Cardiac fibroblast (primary cell): Measurements from ENCODE around the gene HDAC9.

Experiments
- DNase-seq, 2 donors: peaks; one replicate each; pipeline versions ENCODE4 v3.0.0 to v3.0.0-alpha.2; 2010; ENCODE audit warnings: low read depth in 2 of 2
- H3K4me3 ChIP-seq, 2 donors: replicated peaks in 1 of 2; 1 replicate in 1 of 2; 2 replicates in 1 of 2; pipeline ENCODE4 v1.5.1; 2011; ENCODE audit warnings: low read depth in 2 of 2, low read length in 2 of 2, mild to moderate bottlenecking in 2 of 2, moderate library complexity in 1 of 2
- TF ChIP-seq, protein P1 (sequence below): IDR thresholded peaks from one replicate; pipeline ENCODE4 v1.5.1; 2011; ENCODE audit warnings: low read depth, mild to moderate bottlenecking, low read length, inconsistent platforms

HDAC9 gene

DNA sequence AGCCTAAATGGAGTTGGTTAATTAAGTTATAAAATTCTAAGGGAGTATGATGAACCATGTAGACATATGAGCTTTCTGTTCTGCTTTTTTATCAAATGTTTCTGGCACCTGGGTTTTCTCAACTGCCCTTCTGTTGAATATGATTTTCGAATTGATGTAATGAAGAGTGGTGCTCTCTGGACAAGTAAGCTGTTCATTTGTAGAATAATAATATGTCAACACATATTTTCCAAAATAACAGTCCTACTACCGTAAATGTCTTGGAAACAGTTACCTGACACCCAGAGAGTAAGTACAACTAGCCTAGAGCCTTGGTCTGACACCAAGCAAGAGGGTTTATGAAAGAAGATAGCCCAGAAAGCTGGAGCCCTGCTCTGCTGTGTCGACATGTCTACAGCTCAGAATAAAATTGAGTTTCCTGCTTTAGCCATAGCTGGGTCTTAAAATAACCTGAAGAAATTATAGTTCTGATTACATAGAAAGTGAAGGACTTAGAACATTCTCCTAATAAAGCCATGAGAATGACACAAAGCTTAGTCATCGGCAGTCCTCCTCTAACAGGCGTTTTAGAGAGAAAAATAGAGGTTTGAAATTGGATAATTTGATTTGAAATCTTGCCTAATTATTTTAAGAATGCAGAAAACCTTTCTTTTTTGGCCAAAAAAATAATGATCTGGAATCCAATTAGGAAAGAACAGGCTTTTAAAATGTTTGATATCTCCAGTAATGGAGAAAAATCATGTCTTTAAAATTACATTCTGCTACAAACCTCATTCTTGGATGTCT, 25.1 kb downstream of the HDAC9 start:
- DNase-seq, result peak; percentile 48 to 78
- TF ChIP-seq, protein P1, sequence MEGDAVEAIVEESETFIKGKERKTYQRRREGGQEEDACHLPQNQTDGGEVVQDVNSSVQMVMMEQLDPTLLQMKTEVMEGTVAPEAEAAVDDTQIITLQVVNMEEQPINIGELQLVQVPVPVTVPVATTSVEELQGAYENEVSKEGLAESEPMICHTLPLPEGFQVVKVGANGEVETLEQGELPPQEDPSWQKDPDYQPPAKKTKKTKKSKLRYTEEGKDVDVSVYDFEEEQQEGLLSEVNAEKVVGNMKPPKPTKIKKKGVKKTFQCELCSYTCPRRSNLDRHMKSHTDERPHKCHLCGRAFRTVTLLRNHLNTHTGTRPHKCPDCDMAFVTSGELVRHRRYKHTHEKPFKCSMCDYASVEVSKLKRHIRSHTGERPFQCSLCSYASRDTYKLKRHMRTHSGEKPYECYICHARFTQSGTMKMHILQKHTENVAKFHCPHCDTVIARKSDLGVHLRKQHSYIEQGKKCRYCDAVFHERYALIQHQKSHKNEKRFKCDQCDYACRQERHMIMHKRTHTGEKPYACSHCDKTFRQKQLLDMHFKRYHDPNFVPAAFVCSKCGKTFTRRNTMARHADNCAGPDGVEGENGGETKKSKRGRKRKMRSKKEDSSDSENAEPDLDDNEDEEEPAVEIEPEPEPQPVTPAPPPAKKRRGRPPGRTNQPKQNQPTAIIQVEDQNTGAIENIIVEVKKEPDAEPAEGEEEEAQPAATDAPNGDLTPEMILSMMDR, result no peak
- peak overlapping the region in 1 of 2 donors; percentile 11 for H3K4me3 ChIP-seq

DNA sequence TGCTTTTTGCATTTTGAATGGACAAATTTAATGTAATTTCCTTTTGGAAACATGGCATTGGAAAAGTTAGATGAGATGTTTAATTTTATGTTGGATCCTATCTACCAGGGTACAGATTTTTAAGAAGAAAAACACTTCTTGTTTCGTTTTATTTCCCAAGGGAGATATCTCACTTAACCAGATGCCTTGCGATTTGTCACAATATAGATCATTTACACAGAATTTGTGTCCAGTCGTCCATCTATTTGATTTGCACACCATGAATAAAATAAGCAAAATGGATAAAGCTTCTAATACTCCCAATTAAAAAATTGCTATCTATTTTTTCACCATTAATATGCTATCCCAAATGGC, 25.7 kb downstream of the HDAC9 start:
- peak in 1 of 2 donors; percentile 34 for DNase-seq
- TF ChIP-seq, protein P1, result no peak
- H3K4me3 ChIP-seq, result no peak overlapping the region

DNA sequence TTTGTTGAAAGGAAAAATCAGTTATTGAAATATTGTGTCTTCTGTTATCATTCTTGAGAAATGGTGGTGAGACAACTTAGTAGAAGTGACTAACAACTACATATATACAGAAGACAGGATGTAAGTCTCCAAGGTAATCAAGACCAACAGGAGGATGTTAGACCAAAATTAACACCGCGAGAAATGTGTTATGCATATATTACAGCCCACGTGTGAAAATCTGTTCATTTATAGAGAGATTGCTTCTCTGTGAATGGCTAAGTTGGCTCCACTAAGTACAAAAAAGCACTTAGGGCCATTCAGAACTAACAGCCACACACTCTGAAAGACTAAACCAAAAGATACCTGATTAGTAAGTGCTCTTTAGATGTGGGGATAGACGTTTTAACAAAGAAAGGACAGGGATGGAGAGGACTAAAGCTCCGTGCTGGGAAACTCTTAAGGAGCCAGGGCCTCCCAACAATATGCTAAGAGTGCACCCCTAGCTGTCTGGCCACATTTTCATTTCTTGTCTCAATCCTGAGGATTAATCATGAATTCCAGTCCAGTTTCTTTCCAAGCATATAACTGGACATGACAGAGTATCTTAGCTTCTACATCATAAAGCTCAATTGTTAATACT, 26.5 kb downstream of the HDAC9 start:
- DNase-seq, result no peak
- TF ChIP-seq, protein P1, result no peak
- H3K4me3 ChIP-seq, result no peak overlapping the region

DNA sequence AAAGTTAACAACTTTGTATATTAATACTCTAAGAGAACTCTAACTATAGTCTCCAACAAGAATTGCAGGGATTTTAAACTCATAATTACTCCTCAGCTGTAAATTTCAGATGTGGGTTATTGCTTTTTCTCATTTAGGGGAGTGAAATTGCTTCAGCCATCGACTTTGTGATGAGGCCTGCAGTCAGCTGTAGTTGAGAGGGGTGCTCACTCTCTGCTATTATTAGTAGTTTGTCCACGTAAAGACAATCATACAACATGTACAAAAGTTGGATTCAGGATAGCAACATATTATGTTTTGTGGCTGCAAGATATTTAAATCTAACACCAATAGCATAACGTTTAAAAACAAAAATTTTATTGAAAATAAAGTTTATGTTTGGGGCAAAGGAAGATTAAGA, 28.7 kb downstream of the HDAC9 start:
- TF ChIP-seq, protein P1, result no peak
- no peak for DNase-seq
- H3K4me3 ChIP-seq, result no peak overlapping the region

DNA sequence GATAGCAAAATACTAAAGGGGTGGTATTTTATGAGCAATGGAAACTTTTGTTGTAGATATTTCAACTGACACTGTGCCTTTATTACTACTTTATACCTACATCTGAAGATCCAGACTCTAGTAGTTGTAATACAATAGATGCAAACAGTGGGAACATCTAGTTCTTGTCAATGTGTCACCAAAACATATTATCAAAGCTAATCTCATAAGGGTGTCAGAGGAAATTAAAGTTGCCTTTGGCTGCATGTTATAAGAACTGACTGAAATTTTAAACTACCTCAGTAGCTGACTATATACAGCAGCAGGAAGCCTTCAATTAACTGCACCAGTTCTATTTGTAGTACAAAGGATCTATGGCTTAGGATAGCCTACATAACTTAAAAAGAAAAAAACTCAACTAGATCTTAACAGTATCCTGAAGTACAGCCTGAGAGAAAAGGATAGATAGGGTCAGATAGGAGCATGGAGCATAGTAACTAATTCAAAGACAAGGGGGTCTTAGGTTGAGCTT, 30.9 kb downstream of the HDAC9 start:
- no peak overlapping the region for H3K4me3 ChIP-seq
- TF ChIP-seq, protein P1, result no peak
- no peak for DNase-seq

DNA sequence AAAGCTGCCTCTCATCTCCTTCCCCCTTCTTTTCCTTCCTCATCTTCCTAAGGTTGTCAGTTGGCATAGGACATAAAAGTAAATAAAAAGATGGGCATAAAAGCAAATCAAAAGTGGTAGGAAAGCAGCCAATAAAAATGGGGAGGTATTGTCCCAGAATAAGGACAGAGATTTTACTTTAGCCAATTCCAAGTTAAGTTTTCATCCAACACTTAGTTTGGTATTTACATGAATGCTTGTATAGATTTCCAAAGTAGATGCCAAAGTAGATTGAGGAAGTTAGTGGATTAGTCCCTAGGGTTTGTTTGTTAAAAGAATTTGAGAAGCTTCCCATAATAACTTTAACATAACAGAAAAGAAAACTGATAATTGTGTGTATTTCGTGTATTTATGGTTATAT, 33.7 kb downstream of the HDAC9 start:
- TF ChIP-seq, protein P1, result no peak
- no peak overlapping the region for H3K4me3 ChIP-seq
- DNase-seq, result no peak
